Measurements from ENCODE around the gene CLDN9.
A peak's percentile ranks its signal among the peaks of the same experiment; 100 is the strongest.

The CLDN9 gene, protein sequence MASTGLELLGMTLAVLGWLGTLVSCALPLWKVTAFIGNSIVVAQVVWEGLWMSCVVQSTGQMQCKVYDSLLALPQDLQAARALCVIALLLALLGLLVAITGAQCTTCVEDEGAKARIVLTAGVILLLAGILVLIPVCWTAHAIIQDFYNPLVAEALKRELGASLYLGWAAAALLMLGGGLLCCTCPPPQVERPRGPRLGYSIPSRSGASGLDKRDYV

DNA sequence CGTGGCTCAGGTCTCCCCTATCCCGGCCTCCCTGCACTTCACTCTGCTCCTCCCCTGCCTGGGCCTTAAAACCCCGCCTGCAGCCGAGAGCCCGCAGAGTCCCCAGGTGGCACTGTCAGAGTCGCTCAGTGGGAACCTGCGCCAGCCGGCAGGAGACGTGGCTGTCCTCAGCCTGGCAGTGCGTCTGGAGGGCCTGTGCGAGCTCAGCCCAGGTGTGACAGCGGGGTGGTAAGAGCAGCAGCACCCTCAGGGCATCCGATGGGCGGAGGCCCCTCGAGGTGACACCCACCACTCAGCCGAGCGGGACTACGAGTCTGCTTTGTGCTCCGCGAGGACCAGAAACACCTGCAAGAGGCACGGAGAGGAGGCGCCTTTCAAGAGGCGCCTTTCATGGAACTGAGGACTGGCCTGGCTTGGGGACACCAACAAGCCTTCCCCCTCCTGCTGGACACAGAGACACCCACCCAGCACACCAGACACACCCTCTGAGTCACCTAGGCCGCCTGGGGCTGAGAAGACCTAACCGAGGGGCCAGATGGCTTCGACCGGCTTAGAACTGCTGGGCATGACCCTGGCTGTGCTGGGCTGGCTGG, at the start of gene CLDN9:
Gene CLDN9, plus strand, starts transcription at position 96 of the 593 bp plus-strand sequence. Its CDS starts 440 bp downstream, at position 536.
- no peak for DNase-seq (ENCODE audit: low read depth)

DNA sequence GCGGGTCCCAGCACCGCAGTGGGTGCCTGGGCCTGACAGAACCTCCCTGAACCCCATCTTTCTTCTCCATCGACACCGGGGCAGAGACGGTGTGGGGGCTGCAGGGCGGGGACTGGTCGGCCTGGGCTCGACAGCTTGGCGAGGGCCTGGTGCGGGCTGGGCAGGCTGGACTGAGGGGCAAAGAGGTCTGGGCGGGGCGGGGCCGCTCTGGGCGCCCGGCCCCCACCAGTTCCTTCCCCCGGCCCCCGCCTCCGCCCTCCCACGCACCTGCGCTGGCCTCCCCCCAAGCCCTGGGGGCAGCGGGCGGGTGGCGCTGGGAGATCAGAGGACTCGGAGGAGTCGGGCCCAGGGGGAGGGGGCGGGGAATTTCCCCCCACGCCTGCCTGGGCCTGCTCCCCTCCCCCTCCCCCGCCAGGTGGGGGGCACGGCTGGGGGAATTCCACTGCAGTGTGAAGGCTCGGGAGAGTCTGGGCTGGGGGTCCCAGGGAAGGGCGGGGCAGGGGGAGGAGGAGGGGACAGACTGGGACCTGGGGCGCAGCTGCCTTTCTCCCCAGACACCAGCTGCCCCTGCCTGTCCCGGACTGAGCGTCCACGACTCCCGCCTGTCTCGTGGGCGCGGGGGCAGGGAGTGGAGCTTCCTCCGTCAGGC, 49.5 kb upstream of the CLDN9 start:
- DNase-seq (ENCODE audit: low read depth), result no peak

DNA sequence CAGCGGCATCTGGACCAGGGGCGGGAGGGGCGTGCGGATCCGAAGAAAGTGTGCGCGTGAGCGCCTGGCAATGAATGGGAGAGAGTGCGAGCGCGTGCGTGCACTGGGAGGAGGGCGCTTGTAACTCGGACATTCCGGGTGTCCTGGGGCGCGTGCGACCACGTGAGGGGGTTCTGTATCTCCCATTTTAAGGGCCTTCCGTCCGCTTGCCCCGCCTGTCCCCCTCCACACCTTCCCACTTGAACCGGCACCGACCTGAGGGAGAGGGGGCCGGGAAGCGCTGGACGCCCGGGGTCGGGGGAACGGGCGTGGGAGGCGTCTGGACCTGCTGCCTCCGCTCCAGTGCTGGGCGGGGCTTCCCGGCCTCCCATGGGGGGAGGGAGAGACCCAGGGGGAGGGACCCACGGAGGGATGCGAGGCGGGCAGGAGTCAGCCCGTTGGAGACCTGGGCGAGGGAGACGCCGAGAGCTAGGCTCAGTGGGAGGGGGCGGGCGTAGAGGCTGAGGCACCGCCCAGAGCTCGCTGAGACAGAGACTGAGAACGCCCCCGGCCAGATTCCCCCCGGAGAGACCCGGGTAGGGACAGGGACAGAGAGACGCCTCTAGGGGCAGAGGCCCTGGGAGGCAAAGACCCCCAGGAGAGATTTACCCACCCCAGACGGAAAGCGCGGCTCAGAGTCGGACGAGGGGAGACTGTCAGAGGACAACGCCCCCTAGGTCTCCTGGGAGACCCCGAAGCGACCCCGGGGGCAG, 48.8 kb upstream of the CLDN9 start, which contains the start of gene KREMEN2:
Gene KREMEN2, plus strand, starts transcription at position 553 of the 752 bp plus-strand sequence. CDS start 246 bp downstream, outside the sequence.
- DNase-seq (ENCODE audit: low read depth), result no peak

- DNase-seq (ENCODE audit: low read depth), result no peak
These were observed 48.0 kb upstream of the CLDN9 start for GRCh38 chr16:2964475-2965336.

GRCh38 chr16:2966043-2966807, 46.5 kb upstream of the CLDN9 start:
- no peak for DNase-seq (ENCODE audit: low read depth)

GRCh38 chr16:2966808-2967191, 45.9 kb upstream of the CLDN9 start:
- no peak for DNase-seq (ENCODE audit: low read depth)

- DNase-seq (ENCODE audit: low read depth), result no peak
These were observed 45.5 kb upstream of the CLDN9 start for GRCh38 chr16:2967211-2967631.

DNA sequence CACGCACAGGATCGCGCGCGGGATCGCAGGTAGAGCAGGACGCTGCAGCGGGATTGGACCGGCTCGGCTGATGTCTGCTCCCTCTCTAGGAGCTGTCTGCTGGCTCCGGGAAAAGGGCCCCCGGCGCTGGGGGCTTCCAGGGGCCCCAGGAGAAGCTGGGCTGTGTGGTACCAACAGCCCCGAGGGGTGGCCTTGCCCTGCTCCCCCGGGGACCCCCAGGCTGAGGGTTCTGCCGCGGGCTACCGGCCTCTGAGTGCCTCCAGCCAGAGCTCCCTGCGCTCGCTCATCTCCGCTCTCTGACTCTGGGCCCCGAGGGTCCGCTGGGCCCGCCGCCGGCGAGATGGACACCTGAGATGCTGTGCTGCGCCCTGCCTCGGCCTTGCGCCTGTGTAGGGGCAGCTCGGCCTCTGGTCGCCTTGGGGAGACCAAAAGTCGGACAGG, 45.0 kb upstream of the CLDN9 start:
- DNase-seq (ENCODE audit: low read depth), result no peak

DNA sequence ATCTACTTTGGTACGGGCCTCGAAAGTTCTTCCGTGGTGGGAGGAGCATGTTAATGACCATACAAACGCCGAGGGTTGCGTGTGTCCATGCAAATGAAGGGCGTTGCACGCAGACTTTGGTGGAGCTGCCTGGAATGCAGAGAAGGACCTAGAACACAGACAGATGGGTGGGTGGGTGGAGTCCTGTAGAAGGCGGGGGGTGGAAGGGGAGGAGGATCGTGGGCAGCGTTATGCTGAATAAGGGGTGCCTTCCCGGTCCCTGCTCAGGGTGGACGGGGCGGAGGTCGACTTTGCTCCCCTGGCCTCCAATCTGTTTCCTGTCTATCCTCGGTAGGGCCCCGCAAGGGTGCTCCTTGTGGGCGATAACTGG, 44.4 kb upstream of the CLDN9 start:
- DNase-seq (ENCODE audit: low read depth), result no peak

GRCh38 chr16:2968738-2969544, 43.8 kb upstream of the CLDN9 start, which contains the start of gene PAQR4:
TSS of gene PAQR4 (plus strand) at chr16:2969348. CDS start at chr16:2969675, 327 bp downstream.
- peak; percentile 61 for DNase-seq (ENCODE audit: low read depth)

- DNase-seq (ENCODE audit: low read depth), result peak; percentile 51
These were observed 42.9 kb upstream of the CLDN9 start for GRCh38 chr16:2969545-2970521.

- no peak for DNase-seq (ENCODE audit: low read depth)
These were observed 42.2 kb upstream of the CLDN9 start for GRCh38 chr16:2970563-2970962.

GRCh38 chr16:2971134-2971984, 41.4 kb upstream of the CLDN9 start:
- DNase-seq (ENCODE audit: low read depth), result no peak

DNA sequence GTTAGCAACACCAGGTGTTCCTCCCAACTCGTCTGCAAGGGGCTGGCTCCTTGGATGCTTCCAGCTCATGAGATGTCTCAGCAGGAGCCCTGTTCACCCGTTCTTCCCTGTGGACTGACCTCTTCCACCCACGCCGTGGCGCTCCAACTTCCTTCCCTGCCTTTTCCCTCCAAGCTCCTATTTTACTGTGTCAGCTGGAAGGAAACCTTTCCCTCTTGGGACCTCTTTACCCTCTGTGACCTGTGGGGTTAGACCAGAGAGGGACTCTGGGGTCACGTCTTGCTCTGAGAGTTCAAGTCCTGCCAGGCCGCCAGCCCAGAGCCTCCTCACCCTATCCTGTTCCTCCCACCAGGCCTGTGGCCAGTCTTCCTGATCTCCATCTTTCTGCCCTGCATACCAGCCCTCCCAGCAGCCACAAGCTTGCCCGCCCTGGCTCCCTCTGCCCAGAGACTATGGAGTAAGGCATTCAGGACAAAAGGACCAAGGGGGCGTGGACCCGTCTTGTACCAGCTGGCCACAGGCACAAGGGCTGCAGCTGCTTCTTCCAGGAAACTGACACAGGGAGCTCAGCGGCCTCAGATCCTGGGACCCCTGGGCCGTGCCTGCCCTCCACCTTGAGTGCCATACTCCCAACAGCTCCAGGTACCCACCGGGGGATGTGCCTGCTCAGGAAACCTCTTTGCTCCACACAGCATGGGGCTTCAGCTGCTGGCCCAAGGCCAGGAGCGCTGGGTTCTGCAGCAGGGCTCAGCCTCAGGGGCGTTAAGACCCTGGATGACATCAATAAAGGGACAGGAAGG, 40.5 kb upstream of the CLDN9 start:
- no peak for DNase-seq (ENCODE audit: low read depth)

DNA sequence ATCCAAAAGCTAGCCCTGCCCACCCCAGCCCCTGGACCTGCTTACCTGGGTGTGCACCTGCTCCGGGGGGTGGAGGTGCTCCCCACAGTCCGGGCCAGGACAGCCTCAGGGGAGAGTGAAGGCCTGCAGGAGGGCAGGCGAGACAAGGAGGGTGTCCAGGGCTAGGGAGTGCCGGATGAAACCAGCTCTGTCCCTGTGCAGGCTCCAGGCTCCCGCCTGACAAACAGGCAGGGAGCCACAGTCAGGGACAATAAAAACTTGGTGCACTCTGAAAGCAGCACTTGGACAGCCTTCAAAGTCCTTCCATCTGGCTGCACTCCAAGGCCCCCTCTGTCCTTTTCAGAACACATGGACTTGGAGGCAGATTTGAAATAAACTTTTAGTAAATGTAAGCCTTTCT, 39.6 kb upstream of the CLDN9 start:
- no peak for DNase-seq (ENCODE audit: low read depth)

DNA sequence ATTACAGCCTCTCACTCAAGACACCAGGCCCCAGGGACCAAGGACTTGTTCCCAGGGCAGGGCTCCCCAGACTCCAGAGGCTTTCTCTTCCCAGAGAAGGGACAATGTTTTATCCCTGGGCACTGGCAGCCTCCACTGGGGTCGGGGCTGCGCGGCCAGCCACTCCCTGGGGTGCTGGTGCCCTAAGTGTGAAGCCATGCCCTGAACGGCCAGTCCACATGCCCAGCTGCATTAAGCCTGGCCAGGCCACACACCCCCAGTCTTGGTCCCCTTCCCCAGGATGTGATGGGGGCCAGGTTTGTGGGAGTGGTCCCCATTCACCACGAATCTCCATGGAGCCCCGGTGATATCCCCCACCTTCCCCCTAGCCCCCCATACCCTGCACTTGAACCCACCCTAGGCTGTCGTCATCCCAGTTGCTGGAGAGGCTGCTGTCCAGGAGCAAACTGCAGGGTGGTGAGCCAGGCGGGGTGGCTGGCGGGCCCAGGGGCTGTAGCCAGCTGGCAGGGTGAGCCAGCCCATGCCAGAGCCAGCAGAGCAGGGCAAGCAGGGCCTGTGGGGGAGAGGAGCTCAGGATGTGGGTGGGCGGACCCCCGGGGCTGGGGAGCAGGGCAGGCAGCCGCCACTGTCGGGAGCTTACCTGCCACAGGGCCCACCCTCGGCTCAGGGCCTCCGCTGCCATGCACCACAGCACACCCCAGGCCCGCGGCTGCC, 39.0 kb upstream of the CLDN9 start:
- no peak for DNase-seq (ENCODE audit: low read depth)
